Measurements from ENCODE around the gene CYLD.

The CYLD gene

DNA sequence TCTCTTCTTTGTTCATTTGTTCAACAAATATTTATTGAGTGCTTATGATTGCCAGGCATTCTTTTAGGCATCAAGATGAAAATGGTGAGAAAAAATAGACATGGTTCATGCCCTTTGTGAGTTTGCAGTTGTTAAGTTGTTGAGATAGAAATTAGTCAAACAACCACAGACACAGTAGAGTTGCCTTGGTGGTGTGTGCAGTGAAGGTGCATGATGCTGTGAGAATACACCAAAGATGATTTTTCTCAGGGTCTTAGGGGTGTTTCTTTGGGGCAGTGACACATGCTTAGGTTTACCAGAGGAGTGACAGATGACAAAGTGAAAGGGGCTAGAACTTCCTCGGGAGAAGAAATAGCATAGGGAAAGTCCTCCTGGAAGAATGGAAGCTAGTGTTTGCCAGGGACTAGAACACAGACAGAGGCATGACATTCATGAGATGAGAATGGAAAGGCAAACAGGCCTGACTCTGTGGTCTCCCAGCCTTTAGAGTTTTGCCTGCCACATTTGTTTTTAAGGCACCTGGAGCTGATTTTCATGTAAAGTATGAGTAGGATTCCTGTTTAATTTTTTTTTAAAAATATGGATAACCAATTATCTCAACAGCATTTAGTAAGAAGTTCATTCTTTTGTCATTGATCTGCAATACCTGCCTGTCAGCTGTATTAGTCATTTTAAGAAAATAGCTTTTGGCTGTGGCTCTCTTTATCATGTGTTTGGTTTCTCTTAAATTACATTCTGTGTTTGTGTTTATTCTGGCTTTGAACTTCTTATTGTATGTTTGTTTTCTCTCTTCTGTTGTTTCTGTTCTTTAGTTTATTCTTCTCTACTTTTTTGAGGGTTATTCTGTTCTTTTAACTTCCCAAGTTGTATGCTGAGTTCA, 36.6 kb downstream of the CYLD start (continued):
- TF ChIP-seq ZNF610 (tag by site-specific recombination; IDR thresholded peaks at IDR 0.05; ENCODE audit: borderline replicate concordance): no peak

DNA sequence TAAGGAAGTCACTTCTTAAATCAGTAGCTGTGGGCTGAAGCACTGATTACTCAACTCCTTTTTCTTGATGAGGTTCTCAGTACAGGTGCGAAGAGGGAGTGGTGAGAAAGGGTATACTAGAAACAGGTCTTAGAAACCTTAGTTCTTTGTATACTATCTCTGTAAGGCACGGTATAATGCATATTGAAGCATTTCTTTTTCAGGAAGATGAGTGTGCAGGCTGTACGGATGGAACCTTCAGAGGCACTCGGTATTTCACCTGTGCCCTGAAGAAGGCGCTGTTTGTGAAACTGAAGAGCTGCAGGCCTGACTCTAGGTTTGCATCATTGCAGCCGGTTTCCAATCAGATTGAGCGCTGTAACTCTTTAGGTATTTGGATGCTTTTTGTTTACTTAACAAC, 39.2 kb downstream of the CYLD start:
- CTCF ChIA-PET: interaction anchor here (0.7 to 1.5 kb wide), 4 partner anchors 9 to 291 kb away, joined by 3 to 10 read pairs (median 3); no protein-coding TSS in a partner anchor
- H3K27ac ChIP-seq (ENCODE audit: extremely low read depth, low read depth, low read length): no peak overlapping the region
- POLR2A ChIA-PET: no interaction called here
- no peak overlapping the region for H3K4me3 ChIP-seq (ENCODE audit: low read depth, low read length)
- TF ChIP-seq, protein P1, sequence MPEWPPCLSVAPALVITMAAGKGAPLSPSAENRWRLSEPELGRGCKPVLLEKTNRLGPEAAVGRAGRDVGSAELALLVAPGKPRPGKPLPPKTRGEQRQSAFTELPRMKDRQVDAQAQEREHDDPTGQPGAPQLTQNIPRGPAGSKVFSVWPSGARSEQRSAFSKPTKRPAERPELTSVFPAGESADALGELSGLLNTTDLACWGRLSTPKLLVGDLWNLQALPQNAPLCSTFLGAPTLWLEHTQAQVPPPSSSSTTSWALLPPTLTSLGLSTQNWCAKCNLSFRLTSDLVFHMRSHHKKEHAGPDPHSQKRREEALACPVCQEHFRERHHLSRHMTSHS (tag by site-specific recombination; IDR thresholded peaks at IDR 0.05): no peak
- TF ChIP-seq ZNF394 (tag by site-specific recombination; IDR thresholded peaks at IDR 0.05; ENCODE audit: borderline replicate concordance) (no peak), ZBTB17 (tag by site-specific recombination; IDR thresholded peaks at IDR 0.05) (no peak), ZNF837 (tag by site-specific recombination; IDR thresholded peaks at IDR 0.05) (no peak), ZBTB21 (tag by site-specific recombination; IDR thresholded peaks at IDR 0.05) (no peak)
- H3K36me3 ChIP-seq (ENCODE audit: control insufficient read depth in 2 of 2, insufficient read depth in 1 of 2, low read length in 2 of 2): peaks cover 5 to 30% of the 10 kb centered on the region in 2 experiments
- no peaks in the 10 kb centered on the region for H3K9me3 ChIP-seq (ENCODE audit: control insufficient read depth, insufficient read depth, low read depth, low read length)
- H3K4me1 ChIP-seq (ENCODE audit: control insufficient read depth, insufficient read depth, low read length): no peaks in the 10 kb centered on the region

DNA sequence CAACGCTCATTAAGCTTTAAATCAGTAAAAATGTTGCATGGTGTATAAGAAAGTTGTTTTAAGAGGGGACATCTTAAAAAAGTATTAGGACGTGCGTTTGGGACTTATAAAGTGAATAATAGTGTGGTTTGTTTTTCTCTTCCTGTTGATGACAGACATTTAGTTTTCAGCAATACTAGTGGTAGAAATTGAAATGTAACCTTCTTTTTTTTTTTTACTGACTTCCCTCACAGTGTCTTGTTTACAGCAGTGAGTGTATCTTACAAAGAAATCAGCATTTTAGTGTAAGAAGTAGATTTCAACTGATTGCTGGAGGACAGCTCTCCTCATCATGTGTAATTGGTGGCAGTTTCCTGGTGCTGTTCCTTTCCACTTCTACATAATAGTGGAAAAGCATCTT, 39.6 kb downstream of the CYLD start:
- Histone ChIP-seq H3K27ac (ENCODE audit: extremely low read depth, low read depth, low read length) (no peak overlapping the region), H3K36me3 (ENCODE audit: control insufficient read depth in 2 of 2, insufficient read depth in 1 of 2, low read length in 2 of 2) (peaks cover 5 to 30% of the 10 kb centered on the region in 2 experiments), H3K4me1 (ENCODE audit: control insufficient read depth, insufficient read depth, low read length) (no peaks in the 10 kb centered on the region), H3K4me3 (ENCODE audit: low read depth, low read length) (no peak overlapping the region), H3K9me3 (ENCODE audit: control insufficient read depth, insufficient read depth, low read depth, low read length) (no peaks in the 10 kb centered on the region)
- ChIA-PET CTCF (interaction anchor here (0.8 to 1.5 kb wide), 3 partner anchors 9 to 24 kb away, joined by 3 to 10 read pairs (median 3); no protein-coding TSS in a partner anchor), POLR2A (no interaction called here)
- no peak for TF ChIP-seq ZNF133 (tag by site-specific recombination; IDR thresholded peaks at IDR 0.05)
- TF ChIP-seq ZNF521 (tag by site-specific recombination; IDR thresholded peaks at IDR 0.05): no peak
- TF ChIP-seq ZNF777 (tag by site-specific recombination; IDR thresholded peaks at IDR 0.05; ENCODE audit: borderline replicate concordance): no peak
- no peak for TF ChIP-seq OVOL3 (tag by site-specific recombination; IDR thresholded peaks at IDR 0.05)
- TF ChIP-seq, protein P2, sequence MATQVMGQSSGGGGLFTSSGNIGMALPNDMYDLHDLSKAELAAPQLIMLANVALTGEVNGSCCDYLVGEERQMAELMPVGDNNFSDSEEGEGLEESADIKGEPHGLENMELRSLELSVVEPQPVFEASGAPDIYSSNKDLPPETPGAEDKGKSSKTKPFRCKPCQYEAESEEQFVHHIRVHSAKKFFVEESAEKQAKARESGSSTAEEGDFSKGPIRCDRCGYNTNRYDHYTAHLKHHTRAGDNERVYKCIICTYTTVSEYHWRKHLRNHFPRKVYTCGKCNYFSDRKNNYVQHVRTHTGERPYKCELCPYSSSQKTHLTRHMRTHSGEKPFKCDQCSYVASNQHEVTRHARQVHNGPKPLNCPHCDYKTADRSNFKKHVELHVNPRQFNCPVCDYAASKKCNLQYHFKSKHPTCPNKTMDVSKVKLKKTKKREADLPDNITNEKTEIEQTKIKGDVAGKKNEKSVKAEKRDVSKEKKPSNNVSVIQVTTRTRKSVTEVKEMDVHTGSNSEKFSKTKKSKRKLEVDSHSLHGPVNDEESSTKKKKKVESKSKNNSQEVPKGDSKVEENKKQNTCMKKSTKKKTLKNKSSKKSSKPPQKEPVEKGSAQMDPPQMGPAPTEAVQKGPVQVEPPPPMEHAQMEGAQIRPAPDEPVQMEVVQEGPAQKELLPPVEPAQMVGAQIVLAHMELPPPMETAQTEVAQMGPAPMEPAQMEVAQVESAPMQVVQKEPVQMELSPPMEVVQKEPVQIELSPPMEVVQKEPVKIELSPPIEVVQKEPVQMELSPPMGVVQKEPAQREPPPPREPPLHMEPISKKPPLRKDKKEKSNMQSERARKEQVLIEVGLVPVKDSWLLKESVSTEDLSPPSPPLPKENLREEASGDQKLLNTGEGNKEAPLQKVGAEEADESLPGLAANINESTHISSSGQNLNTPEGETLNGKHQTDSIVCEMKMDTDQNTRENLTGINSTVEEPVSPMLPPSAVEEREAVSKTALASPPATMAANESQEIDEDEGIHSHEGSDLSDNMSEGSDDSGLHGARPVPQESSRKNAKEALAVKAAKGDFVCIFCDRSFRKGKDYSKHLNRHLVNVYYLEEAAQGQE (tag by site-specific recombination; IDR thresholded peaks at IDR 0.05): no peak
- TF ChIP-seq YY2 (tag by site-specific recombination; IDR thresholded peaks at IDR 0.05): no peak
- TF ChIP-seq ZSCAN30 (tag by site-specific recombination; IDR thresholded peaks at IDR 0.05): no peak
- no peak for TF ChIP-seq GLIS2 (tag by site-specific recombination; IDR thresholded peaks at IDR 0.05)
- TF ChIP-seq ZNF600 (tag by site-specific recombination; IDR thresholded peaks at IDR 0.05): no peak
- TF ChIP-seq ZNF629 (tag by site-specific recombination; IDR thresholded peaks at IDR 0.05): no peak
- no peak for TF ChIP-seq SALL2 (tag by site-specific recombination; IDR thresholded peaks at IDR 0.05; ENCODE audit: borderline replicate concordance)

Measured in HEK293 (cell line).